ENCODE results near the gene NPAS2. TPM values are rescaled to one million over a fixed set of nuclear protein-coding genes. Genes with fewer than 3 reads are reported as not detected.

The NPAS2 gene
- total RNA-seq, 2 donors from 2014 or later, result 24.2 to 45.8 TPM

GRCh38 chr2:100921685-100922161 is 101.8 kb downstream of the NPAS2 start:
- no peaks in the 10 kb centered on the region for H3K4me1 ChIP-seq (replicated peaks)
- no peaks in the 10 kb centered on the region for H3K36me3 ChIP-seq
- TF ChIP-seq POLR2A (IDR thresholded peaks at IDR 0.05), result no peak
- no peak for TF ChIP-seq POLR2AphosphoS5 (IDR thresholded peaks at IDR 0.05)
- TF ChIP-seq, protein P1, sequence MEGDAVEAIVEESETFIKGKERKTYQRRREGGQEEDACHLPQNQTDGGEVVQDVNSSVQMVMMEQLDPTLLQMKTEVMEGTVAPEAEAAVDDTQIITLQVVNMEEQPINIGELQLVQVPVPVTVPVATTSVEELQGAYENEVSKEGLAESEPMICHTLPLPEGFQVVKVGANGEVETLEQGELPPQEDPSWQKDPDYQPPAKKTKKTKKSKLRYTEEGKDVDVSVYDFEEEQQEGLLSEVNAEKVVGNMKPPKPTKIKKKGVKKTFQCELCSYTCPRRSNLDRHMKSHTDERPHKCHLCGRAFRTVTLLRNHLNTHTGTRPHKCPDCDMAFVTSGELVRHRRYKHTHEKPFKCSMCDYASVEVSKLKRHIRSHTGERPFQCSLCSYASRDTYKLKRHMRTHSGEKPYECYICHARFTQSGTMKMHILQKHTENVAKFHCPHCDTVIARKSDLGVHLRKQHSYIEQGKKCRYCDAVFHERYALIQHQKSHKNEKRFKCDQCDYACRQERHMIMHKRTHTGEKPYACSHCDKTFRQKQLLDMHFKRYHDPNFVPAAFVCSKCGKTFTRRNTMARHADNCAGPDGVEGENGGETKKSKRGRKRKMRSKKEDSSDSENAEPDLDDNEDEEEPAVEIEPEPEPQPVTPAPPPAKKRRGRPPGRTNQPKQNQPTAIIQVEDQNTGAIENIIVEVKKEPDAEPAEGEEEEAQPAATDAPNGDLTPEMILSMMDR (IDR thresholded peaks at IDR 0.05), result no peak
- no peak for DNase-seq (ENCODE audit: low spot score)
- H3K9me3 ChIP-seq, result no peaks in the 10 kb centered on the region
- H3K4me3 ChIP-seq, result no peak overlapping the region
- no peaks in the 10 kb centered on the region for H3K27me3 ChIP-seq (replicated peaks; ENCODE audit: insufficient read depth)
- WGBS, result 79% methylated on average over 6 of the region's 6 CpGs
- intact Hi-C loops (cut with DNase I), result no loop called here
- H3K27ac ChIP-seq, result no peak overlapping the region

DNA sequence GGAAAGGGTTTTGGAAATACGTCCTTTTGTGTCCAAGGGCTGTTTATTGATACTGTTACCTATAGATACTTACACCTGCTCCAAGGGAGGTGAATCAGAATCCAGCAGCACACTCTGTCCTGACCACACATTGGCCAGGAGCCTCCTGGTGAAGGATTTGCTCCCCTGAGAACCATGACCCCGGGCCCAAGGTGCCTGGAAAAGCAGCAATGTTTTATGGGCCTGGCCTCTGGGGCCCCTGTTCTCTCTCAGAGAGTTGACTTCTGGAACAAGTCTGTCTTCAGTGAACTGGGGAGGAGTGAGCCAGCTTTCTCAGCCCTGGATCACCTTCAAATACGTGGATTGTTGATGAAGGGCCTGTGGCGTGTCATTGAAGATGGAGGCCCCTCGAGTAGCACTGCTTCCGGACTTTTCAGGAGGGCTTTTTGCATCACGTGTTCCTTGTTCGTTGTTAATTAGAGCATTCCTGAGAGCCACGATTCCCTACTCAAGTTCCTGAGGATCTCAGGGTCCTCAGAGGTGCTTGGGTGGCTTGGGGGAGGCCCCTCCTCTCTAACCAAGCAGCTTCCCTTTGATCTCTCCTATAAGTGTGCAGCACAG is 103.6 kb downstream of the NPAS2 start:
- H3K27me3 ChIP-seq (replicated peaks; ENCODE audit: insufficient read depth), result no peaks in the 10 kb centered on the region
- no peak overlapping the region for H3K4me3 ChIP-seq
- WGBS, result 88% methylated on average over 9 of the region's 9 CpGs
- TF ChIP-seq, protein P1 (IDR thresholded peaks at IDR 0.05), result no peak
- TF ChIP-seq POLR2AphosphoS5 (IDR thresholded peaks at IDR 0.05) (no peak), POLR2A (IDR thresholded peaks at IDR 0.05) (no peak)
- H3K9me3 ChIP-seq, result no peaks in the 10 kb centered on the region
- intact Hi-C loops (cut with DNase I), result no loop called here
- no peak for DNase-seq (ENCODE audit: low spot score)
- H3K27ac ChIP-seq, result no peak overlapping the region
- H3K4me1 ChIP-seq (replicated peaks), result no peaks in the 10 kb centered on the region
- H3K36me3 ChIP-seq, result no peaks in the 10 kb centered on the region

GRCh38 chr2:100924122-100924519 is 104.2 kb downstream of the NPAS2 start:
- peak overlapping the region in 1 of 2 donors; percentile 65 for H3K27ac ChIP-seq
- TF ChIP-seq, protein P1 (IDR thresholded peaks at IDR 0.05), result no peak
- TF ChIP-seq POLR2AphosphoS5 (IDR thresholded peaks at IDR 0.05) (no peak), POLR2A (IDR thresholded peaks at IDR 0.05) (no peak)
- H3K4me1 ChIP-seq (replicated peaks), result no peaks in the 10 kb centered on the region
- intact Hi-C loops (cut with DNase I), result no loop called here
- no peaks in the 10 kb centered on the region for H3K9me3 ChIP-seq
- no peaks in the 10 kb centered on the region for H3K36me3 ChIP-seq
- WGBS, result 94% methylated on average over 1 of the region's 1 CpG
- no peaks in the 10 kb centered on the region for H3K27me3 ChIP-seq (replicated peaks; ENCODE audit: insufficient read depth)
- no peak overlapping the region for H3K4me3 ChIP-seq
- no peak for DNase-seq (ENCODE audit: low spot score)

GRCh38 chr2:100924520-100925451 is 104.8 kb downstream of the NPAS2 start:
- intact Hi-C loops (cut with DNase I), result no loop called here
- Histone ChIP-seq H3K27ac (peak overlapping the region; percentile 27 to 65), H3K4me1 (replicated peaks) (no peaks in the 10 kb centered on the region), H3K36me3 (no peaks in the 10 kb centered on the region), H3K27me3 (replicated peaks; ENCODE audit: insufficient read depth) (no peaks in the 10 kb centered on the region), H3K4me3 (no peak overlapping the region), H3K9me3 (no peaks in the 10 kb centered on the region)
- no peak for DNase-seq (ENCODE audit: low spot score)
- no peak for TF ChIP-seq POLR2AphosphoS5 (IDR thresholded peaks at IDR 0.05)
- no peak for TF ChIP-seq POLR2A (IDR thresholded peaks at IDR 0.05)
- TF ChIP-seq, protein P1 (IDR thresholded peaks at IDR 0.05), result no peak
- 52% methylated on average over 21 of the region's 21 CpGs for WGBS
